T-cell (primary cell): ENCODE results near the gene RSAD1. TPM values are rescaled to one million over a fixed set of nuclear protein-coding genes. Genes with fewer than 3 reads are reported as not detected.

Experiments
- total RNA-seq, 35 experiments: library from RNA in 6 of 35; stranded (reverse) in 6 of 35; fragments of 120-200 nt in 1 of 35; gene quantifications; one replicate each; pipeline versions ENCODE4 v1.2.1 to v1.2.4 and lab custom pipeline; 2013 to 2026

RSAD1 gene
- total RNA-seq, 5 donors from 2014 or later (not counting 1 experiment from before 2014, with no cell fraction given), result 61.2 to 80.9 (median 73.2) TPM

Other genes with a start within 250 kb of the RSAD1 start
- gene TMEM92, start 204.4 kb upstream of the RSAD1 start, total RNA-seq, result not detected
- 10 to 100 TPM; 20.4 to 44.4 (median 40.8) TPM for gene XYLT2, start 132.7 kb upstream of the RSAD1 start, total RNA-seq
- gene MRPL27, start 105.7 kb upstream of the RSAD1 start, total RNA-seq, result 10 to 100 TPM; 26.0 to 35.0 (median 31.2) TPM
- gene EME1, start 105.6 kb upstream of the RSAD1 start, total RNA-seq, result 1 to 10 TPM in 4 of 5 donors, under 1 TPM in 1; 0.75 to 2.1 (median 1.4) TPM
- gene LRRC59, start 81.3 kb upstream of the RSAD1 start, total RNA-seq, result 10 to 100 TPM; 29.4 to 41.7 (median 33.1) TPM
- gene ACSF2, start 52.6 kb upstream of the RSAD1 start, total RNA-seq, result 10 to 100 TPM; 17.7 to 26.4 (median 21.3) TPM
- not detected for gene CHAD, start 10.0 kb upstream of the RSAD1 start, total RNA-seq
- 1 to 10 TPM in 4 of 5 donors, under 1 TPM in 1; 0.92 to 6.9 (median 4.7) TPM for gene MYCBPAP, start 29.6 kb downstream of the RSAD1 start, total RNA-seq
- under 1 TPM in 2 of 5 donors, not detected in 3; 0.08 to 0.44 TPM for gene EPN3, start 53.9 kb downstream of the RSAD1 start, total RNA-seq
- gene SPATA20, start 68.3 kb downstream of the RSAD1 start, total RNA-seq, result 10 to 100 TPM in 4 of 5 donors, 1 to 10 TPM in 1; 8.9 to 25.7 (median 20.3) TPM
- gene CACNA1G, start 81.9 kb downstream of the RSAD1 start, total RNA-seq, result not detected
- 1 to 10 TPM in 3 of 5 donors, under 1 TPM in 1, not detected in 1; 0.75 to 2.2 (median 1.5) TPM for gene ABCC3, start 156.0 kb downstream of the RSAD1 start, total RNA-seq
- 10 to 100 TPM; 30.3 to 37.6 (median 34.5) TPM for gene ANKRD40, start 229.1 kb downstream of the RSAD1 start, total RNA-seq
- 100 to 1,000 TPM; 126 to 273 (median 232) TPM for gene LUC7L3, start 240.7 kb downstream of the RSAD1 start, total RNA-seq